ENCODE data around the gene CYP39A1.

DNA sequence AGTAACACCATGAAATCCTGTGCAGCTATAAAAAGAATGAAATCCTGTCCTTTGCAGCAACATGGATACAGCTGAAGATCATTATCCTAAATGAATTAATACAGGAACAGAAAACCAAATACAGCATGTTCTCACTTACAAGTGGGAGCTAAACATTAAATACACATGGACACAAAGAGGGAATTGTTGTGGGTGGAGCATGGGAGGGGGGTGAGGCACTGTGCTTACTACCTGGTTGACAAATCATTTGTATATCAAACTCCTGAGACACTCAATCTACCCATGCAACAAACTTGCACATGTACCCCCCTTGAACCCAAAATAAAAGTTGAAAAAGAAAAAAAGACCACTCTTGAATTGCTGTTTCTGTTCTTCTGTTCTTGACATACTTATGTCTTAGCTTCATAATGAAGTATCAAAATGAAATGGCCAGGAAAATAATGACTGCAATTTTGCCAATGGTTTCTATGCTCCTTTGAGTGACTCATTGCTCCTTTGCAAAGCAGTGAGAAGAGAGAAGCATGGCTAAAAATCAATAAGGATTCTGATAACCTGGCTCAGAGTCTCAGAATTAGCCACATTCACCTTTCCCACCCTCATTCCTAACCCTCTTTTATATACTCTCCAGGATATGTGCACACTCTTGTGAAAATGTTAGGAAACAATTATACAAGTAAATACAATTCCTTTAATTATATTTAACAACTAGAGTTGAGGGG is 71.0 kb downstream of the CYP39A1 start:
- TF ChIP-seq, protein P1, sequence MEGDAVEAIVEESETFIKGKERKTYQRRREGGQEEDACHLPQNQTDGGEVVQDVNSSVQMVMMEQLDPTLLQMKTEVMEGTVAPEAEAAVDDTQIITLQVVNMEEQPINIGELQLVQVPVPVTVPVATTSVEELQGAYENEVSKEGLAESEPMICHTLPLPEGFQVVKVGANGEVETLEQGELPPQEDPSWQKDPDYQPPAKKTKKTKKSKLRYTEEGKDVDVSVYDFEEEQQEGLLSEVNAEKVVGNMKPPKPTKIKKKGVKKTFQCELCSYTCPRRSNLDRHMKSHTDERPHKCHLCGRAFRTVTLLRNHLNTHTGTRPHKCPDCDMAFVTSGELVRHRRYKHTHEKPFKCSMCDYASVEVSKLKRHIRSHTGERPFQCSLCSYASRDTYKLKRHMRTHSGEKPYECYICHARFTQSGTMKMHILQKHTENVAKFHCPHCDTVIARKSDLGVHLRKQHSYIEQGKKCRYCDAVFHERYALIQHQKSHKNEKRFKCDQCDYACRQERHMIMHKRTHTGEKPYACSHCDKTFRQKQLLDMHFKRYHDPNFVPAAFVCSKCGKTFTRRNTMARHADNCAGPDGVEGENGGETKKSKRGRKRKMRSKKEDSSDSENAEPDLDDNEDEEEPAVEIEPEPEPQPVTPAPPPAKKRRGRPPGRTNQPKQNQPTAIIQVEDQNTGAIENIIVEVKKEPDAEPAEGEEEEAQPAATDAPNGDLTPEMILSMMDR (IDR thresholded peaks at IDR 0.05) = no peak
- no peak for TF ChIP-seq POLR2A (IDR thresholded peaks at IDR 0.05)
